BLaER1 treated with 17β-estradiol and CSF1 and Interleukin-3, amounts not matched to agents 10 nM and 100 nM (cell line): ENCODE measurements around the gene TUBGCP6.

Experiments
- H3K27ac ChIP-seq, 11 experiments: shearing (Covaris generic); formaldehyde crosslinking; 2 replicates each; pipeline ENCODE4 v1.8.1; 2022
- H3K27me3 ChIP-seq, 11 experiments: shearing (Covaris generic); formaldehyde crosslinking; 2 replicates each; pipeline ENCODE4 v1.8.1; 2022
- H3K36me3 ChIP-seq, 11 experiments: shearing (Covaris generic); formaldehyde crosslinking; 2 replicates each; pipeline ENCODE4 v1.8.1; 2022
- H3K4me1 ChIP-seq, 10 experiments: shearing (Covaris generic); formaldehyde crosslinking; 2 replicates each; pipeline ENCODE4 v1.8.1; 2022
- H3K4me2 ChIP-seq, 11 experiments: shearing (Covaris generic); formaldehyde crosslinking; 2 replicates each; pipeline ENCODE4 v1.8.1; 2022
- H3K4me3 ChIP-seq, 10 experiments: shearing (Covaris generic); formaldehyde crosslinking; 2 replicates each; pipeline ENCODE4 v1.8.1; 2022
- H3K9ac ChIP-seq, 11 experiments: shearing (Covaris generic); formaldehyde crosslinking; 2 replicates each; pipeline ENCODE4 v1.8.1; 2022
- H3K9me3 ChIP-seq, 11 experiments: shearing (Covaris generic); formaldehyde crosslinking; replicated peaks in 1 of 11; 2 replicates each; pipeline ENCODE4 v1.8.1; 2022
- H4K20me1 ChIP-seq, 11 experiments: shearing (Covaris generic); formaldehyde crosslinking; 2 replicates each; pipeline ENCODE4 v1.8.1; 2022
- Cebpa-rat ChIP-seq, 11 experiments: shearing (Covaris generic); IDR thresholded peaks; 2 replicates each; pipeline ENCODE4 v1.8.1; 2022

TUBGCP6 gene

DNA sequence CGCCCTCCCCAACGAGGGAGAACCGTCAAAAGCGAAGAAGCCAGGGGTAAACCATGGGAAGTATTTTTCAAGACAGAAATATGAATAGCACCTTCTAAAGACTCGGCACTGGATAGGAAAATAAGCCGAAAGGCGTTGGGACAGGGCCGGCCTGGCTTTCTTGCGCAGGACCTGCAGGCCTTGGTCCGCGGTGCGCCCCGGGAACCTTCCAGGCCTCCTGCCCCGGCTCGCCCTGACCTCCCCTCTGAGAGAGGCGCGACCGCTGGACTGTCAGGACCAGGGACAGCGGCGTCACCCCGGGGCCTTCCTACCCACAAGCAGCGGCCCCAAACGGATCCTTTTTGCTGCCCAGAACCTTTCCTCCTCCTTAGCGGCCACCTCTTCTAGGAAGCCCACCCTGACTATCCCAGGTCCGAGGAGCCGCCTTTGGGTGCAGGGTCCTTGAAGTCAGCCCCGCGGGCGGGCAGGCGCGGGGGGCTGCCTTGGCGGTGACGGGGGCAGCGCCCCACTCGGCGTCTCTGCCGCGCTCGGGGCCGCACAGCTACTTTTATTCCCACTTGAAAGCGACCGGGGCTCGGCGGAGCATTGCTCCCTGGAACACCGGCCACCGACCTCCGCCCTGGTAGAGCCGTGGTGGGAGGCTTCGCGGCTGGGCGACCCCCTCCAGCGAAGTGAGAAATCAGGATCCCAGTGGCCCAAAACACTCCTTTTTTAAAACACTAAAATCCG, 26.0 kb upstream of the TUBGCP6 start:
- Histone ChIP-seq H3K27me3 (peaks cover 0 to 10% (median 6%) of the 10 kb centered on the region in 11 experiments; a peak in 7 of 22 replicates), H3K4me1 (peaks cover 43 to 67% (median 61%) of the 10 kb centered on the region in 10 experiments), H4K20me1 (peaks cover 23 to 62% (median 40%) of the 10 kb centered on the region in 11 experiments), H3K36me3 (peaks cover 10 to 24% (median 16%) of the 10 kb centered on the region in 11 experiments), H3K27ac (peak overlapping the region in 8 of 11 experiments; percentile 32 to 65 (median 55); a peak in 10 of 22 replicates), H3K4me3 (peak overlapping the region; percentile 55 to 73 (median 64)), H3K4me2 (peak overlapping the region; percentile 91 to 100 (median 100)), H3K9ac (peak overlapping the region in 10 of 11 experiments; percentile 37 to 80 (median 76); a peak in 20 of 22 replicates), H3K9me3 (peaks cover 0 to 8% (median 0%) of the 10 kb centered on the region in 11 experiments; a peak in 3 of 22 replicates)
- TF ChIP-seq Cebpa-rat (IDR thresholded peaks at IDR 0.05): no peak

DNA sequence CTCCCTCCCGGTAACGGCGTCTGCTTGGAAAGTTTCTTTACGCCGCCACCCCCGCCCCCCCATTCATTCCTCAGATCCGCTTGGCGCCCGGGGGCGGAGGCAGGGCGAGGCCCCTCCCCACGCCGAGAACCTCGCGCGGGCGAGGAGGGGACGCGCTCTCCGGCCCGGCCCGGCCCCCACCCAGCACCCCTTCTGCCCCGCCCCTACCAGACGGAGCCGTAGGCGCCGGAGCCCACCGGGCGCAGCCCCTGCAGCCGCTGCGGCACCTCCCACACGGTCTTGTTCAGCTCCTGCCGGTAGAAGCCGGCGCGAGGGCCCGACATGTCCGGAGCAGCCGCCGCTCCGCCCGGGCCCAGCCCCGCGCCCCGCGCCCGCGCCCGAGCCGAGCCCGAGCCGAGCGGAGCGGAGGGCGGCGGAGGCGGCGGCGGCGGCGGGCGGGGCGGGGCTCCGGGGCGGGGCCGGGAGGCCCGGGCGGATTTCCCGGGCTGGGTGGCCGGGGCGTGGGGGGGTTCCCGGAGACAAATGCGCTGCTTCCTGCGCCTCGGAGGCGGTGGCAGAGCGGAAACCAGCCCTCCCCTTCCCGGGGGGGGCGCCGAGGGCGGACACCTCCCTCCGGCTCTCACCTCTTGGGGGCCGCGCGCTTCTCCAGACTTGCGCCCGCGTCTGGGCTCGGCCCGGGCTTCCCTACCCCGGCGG, 25.3 kb upstream of the TUBGCP6 start, which contains the start of gene MAPK11:
TSS of gene MAPK11 (minus strand) at position 411 of the 696 bp plus-strand sequence. CDS start at position 323, 88 bp downstream.
- Histone ChIP-seq H3K4me3 (peak within 1 kb of the TSS; percentile 55 to 73 (median 64)), H3K9ac (peak within 1 kb of the TSS; percentile 59 to 80 (median 75); a peak in 21 of 22 replicates), H3K36me3 (peaks cover 3 to 17% (median 9%) of the 10 kb centered on the region in 11 experiments), H4K20me1 (peaks cover 16 to 55% (median 32%) of the 10 kb centered on the region in 11 experiments), H3K27me3 (peaks cover 0 to 10% (median 6%) of the 10 kb centered on the region in 11 experiments; a peak in 7 of 22 replicates), H3K4me2 (peak within 1 kb of the TSS; percentile 91 to 100 (median 100)), H3K4me1 (peaks cover 36 to 65% (median 58%) of the 10 kb centered on the region in 10 experiments), H3K27ac (peak within 1 kb of the TSS in 9 of 11 experiments; percentile 49 to 72 (median 61); a peak in 17 of 22 replicates), H3K9me3 (peaks cover 0 to 8% (median 0%) of the 10 kb centered on the region in 11 experiments; a peak in 3 of 22 replicates)
- no peak for TF ChIP-seq Cebpa-rat (IDR thresholded peaks at IDR 0.05)

DNA sequence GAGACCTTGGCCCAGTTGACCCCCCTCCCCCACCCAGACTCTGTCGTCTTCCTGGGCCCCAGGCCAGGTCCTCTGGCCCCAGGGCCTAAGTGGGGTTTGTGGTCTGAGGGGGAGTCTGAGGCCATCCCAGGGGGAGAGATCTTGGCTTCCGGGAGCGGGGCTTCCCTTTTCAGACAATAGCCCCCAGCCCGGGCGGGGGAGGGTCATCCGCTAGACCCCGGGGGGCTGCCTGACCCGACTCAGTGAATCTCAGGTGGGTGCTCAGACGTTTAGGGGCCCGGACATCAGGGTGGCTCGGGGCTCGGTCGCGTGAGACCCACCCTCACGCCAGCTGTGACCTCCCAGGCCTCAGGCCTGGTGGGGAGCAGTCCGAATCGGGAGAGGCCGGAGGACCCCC, 24.7 kb upstream of the TUBGCP6 start:
- Histone ChIP-seq H3K9ac (peak overlapping the region; percentile 59 to 80 (median 75); a peak in 21 of 22 replicates), H3K4me1 (peaks cover 32 to 67% (median 60%) of the 10 kb centered on the region in 10 experiments), H3K9me3 (peaks cover 0 to 8% (median 0%) of the 10 kb centered on the region in 11 experiments; a peak in 3 of 22 replicates), H3K27me3 (peaks cover 0 to 10% (median 6%) of the 10 kb centered on the region in 11 experiments; a peak in 7 of 22 replicates), H3K36me3 (peaks cover 0 to 19% (median 7%) of the 10 kb centered on the region in 11 experiments; a peak in 12 of 22 replicates), H3K27ac (peak overlapping the region in 9 of 11 experiments; percentile 49 to 72 (median 61); a peak in 17 of 22 replicates), H3K4me2 (peak overlapping the region; percentile 91 to 100 (median 100)), H4K20me1 (peaks cover 12 to 50% (median 29%) of the 10 kb centered on the region in 11 experiments; a peak in 18 of 22 replicates), H3K4me3 (peak overlapping the region; percentile 55 to 73 (median 64))
- TF ChIP-seq Cebpa-rat (IDR thresholded peaks at IDR 0.05): no peak

DNA sequence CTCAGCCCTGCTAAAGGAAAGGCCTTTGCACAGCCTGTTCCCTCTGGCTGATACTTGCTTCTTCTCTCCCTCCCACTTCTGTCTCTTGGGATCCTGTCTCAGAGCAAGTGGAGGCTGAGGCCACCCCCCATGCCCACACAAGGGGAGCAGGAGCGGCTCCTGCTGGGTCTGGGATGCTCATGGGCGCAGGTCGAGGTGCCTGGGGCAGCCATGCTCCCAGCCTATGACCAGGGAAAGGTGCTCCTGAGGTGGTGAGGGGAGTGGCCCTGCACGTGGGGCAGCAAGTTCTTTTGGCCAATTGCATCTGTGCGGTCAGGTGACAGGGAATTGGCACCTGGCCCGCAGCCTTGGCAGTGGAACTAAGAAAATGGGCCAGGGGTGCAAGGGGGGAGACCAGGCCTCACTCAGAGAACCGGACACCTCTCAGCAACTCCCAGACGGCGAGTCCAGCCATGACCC, 23.9 kb upstream of the TUBGCP6 start:
- TF ChIP-seq Cebpa-rat (IDR thresholded peaks at IDR 0.05): no peak
- peaks cover 0 to 17% (median 7%) of the 10 kb centered on the region in 11 experiments; a peak in 8 of 22 replicates for H3K36me3 ChIP-seq
- H3K4me1 ChIP-seq: peaks cover 32 to 68% (median 58%) of the 10 kb centered on the region in 10 experiments
- peak overlapping the region in 1 of 11 experiments; percentile 70; a peak in 1 of 22 replicates for H3K27ac ChIP-seq
- H3K4me2 ChIP-seq: peak overlapping the region in 10 of 11 experiments; percentile 91 to 100 (median 100); a peak in 20 of 22 replicates
- H3K9ac ChIP-seq: peak overlapping the region in 3 of 11 experiments; percentile 71 to 79 (median 78); a peak in 5 of 22 replicates
- H3K4me3 ChIP-seq: peak overlapping the region in 6 of 10 experiments; percentile 55 to 73 (median 66); a peak in 7 of 20 replicates
- H3K9me3 ChIP-seq: peaks cover 0 to 8% (median 0%) of the 10 kb centered on the region in 11 experiments; a peak in 3 of 22 replicates
- peaks cover 0 to 10% (median 6%) of the 10 kb centered on the region in 11 experiments; a peak in 7 of 22 replicates for H3K27me3 ChIP-seq
- peaks cover 6 to 44% (median 24%) of the 10 kb centered on the region in 11 experiments; a peak in 17 of 22 replicates for H4K20me1 ChIP-seq

DNA sequence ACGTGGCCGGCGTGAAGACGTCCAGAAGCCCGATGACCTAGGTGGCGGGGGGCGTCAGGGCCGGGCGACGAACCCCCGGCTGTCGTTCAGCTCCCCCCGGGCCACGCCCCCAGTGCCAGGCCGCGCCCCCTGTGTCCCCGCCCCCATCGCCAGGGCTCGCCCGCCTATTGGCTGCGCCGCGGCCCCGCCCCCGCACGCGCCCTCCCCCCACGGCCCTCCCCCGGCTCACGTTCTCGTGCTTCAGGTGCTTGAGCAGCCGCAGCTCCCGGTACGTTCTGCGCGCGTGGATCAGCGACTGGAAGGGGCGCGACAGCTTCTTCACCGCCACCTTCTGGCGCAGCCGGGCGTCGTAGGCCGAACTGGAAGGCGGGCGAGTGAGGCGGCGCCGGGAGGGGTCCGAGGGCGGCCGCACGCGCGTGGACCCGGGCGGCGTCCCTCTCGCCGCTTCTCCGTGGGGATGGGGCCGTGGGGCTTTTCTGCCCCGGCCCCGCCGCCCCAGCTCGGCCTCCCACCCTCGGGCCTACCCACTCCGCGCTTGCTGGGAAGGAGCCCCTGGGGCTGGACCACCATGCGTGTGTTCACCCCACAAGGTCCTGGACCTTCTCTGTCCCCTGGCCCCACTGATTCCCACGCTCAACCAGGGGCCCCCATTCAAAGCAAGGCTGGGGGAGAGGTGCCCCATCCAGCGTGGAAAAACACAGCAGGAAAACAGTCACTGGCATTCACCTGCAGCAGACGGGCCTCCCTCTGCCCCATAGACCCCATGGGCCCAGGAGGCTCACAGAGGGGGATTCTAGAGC, 23.0 kb upstream of the TUBGCP6 start:
- no peak overlapping the region for H3K27ac ChIP-seq
- H3K4me2 ChIP-seq: peak overlapping the region in 6 of 11 experiments; percentile 4 to 100 (median 100); a peak in 4 of 22 replicates
- peaks cover 0 to 17% (median 7%) of the 10 kb centered on the region in 11 experiments; a peak in 8 of 22 replicates for H3K36me3 ChIP-seq
- peaks cover 4 to 39% (median 21%) of the 10 kb centered on the region in 11 experiments; a peak in 17 of 22 replicates for H4K20me1 ChIP-seq
- no peak overlapping the region for H3K9ac ChIP-seq
- H3K4me3 ChIP-seq: no peak overlapping the region
- H3K27me3 ChIP-seq: peaks cover 0 to 10% (median 6%) of the 10 kb centered on the region in 11 experiments; a peak in 7 of 22 replicates
- peaks cover 38 to 72% (median 65%) of the 10 kb centered on the region in 10 experiments for H3K4me1 ChIP-seq
- TF ChIP-seq Cebpa-rat (IDR thresholded peaks at IDR 0.05): no peak
- H3K9me3 ChIP-seq: peaks cover 0 to 8% (median 0%) of the 10 kb centered on the region in 11 experiments; a peak in 3 of 22 replicates

DNA sequence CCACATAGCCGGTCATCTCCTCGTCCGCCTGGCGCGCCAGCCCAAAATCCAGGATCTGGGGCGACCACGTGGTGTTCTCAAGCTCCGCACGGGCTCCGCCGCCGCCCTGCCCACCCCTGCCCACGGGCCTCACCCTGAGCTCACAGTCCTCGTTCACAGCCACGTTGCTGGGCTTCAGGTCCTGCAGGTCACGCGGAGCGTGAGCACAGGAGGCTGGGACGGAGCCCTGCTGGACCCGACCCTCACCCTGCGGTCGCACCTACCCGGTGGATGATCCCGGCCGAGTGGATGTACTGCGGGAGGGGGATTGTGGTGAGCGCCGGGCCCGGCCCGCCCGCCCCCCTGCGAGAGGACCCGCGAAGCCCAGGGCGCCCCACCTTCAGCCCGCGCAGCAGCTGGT, 22.2 kb upstream of the TUBGCP6 start:
- H3K27me3 ChIP-seq: peaks cover 0 to 10% (median 6%) of the 10 kb centered on the region in 11 experiments; a peak in 7 of 22 replicates
- H3K27ac ChIP-seq: no peak overlapping the region

More for the DNA sequence above, 22.2 kb upstream of the TUBGCP6 start:
- H3K4me2 ChIP-seq: no peak overlapping the region
- H3K36me3 ChIP-seq: peaks cover 0 to 17% (median 7%) of the 10 kb centered on the region in 11 experiments; a peak in 8 of 22 replicates
- no peak for TF ChIP-seq Cebpa-rat (IDR thresholded peaks at IDR 0.05)
- peaks cover 38 to 72% (median 65%) of the 10 kb centered on the region in 10 experiments for H3K4me1 ChIP-seq
- H3K9ac ChIP-seq: no peak overlapping the region
- peaks cover 0 to 31% (median 18%) of the 10 kb centered on the region in 11 experiments; a peak in 13 of 22 replicates for H4K20me1 ChIP-seq
- H3K9me3 ChIP-seq: peaks cover 0 to 8% (median 0%) of the 10 kb centered on the region in 11 experiments; a peak in 3 of 22 replicates
- no peak overlapping the region for H3K4me3 ChIP-seq
